Subcutaneous adipose tissue (tissue), 4 donors: ENCODE data around the gene SLC45A1. TPM values are rescaled to one million over a fixed set of nuclear protein-coding genes. Genes with fewer than 3 reads are reported as not detected.

Experiments
- total RNA-seq, 4 donors: library from RNA; depleted of rRNA; stranded (reverse); fragments of >200 nt; gene quantifications; one replicate each; pipeline ENCODE4 v1.1.0, GENCODE V29; 2016
- TF ChIP-seq, protein P1 (sequence below): fragments of 450-650 bp; IDR thresholded peaks from one replicate; pipeline ENCODE4 v1.5.1; 2016; ENCODE audit warnings: low read depth, mild to moderate bottlenecking, control low read depth, antibody characterized with exemption, moderate library complexity

Gene SLC45A1
- total RNA-seq, 4 donors from 2014 or later, result 0.65 to 3.2 (median 1.3) TPM

DNA sequence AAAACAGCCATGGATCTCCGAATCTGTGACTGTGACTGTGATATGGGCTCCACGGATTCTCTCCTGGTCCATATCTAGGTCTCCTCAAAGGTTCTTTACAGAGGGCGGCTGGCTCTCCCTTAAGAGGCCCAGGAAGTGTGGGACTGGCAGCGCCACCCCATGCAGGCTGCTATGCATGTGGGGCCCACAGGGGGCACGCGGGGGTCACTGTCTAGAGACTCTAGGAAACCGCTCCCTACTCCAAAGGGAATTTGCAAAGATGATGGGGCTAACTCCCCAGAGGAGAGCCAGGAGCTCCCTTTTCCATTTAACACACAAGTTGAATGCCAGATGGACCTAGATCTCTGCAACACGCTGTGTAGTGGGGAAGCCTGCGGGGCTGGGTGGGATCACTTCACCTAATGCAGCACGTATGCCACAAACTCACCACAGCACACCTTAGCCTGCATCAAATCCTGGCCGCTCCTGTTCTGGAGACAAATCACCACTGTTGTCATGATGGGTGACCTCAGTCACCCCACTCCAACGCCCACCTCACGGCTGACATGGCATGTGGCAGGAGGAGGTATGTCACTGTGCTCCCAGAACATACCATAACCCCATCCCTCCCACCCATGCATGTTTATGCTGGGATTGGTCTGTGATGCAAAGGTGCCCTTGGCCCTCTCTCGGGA, 61.7 kb downstream of the SLC45A1 start:
- TF ChIP-seq, protein P1, sequence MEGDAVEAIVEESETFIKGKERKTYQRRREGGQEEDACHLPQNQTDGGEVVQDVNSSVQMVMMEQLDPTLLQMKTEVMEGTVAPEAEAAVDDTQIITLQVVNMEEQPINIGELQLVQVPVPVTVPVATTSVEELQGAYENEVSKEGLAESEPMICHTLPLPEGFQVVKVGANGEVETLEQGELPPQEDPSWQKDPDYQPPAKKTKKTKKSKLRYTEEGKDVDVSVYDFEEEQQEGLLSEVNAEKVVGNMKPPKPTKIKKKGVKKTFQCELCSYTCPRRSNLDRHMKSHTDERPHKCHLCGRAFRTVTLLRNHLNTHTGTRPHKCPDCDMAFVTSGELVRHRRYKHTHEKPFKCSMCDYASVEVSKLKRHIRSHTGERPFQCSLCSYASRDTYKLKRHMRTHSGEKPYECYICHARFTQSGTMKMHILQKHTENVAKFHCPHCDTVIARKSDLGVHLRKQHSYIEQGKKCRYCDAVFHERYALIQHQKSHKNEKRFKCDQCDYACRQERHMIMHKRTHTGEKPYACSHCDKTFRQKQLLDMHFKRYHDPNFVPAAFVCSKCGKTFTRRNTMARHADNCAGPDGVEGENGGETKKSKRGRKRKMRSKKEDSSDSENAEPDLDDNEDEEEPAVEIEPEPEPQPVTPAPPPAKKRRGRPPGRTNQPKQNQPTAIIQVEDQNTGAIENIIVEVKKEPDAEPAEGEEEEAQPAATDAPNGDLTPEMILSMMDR, result no peak

- TF ChIP-seq, protein P1, result no peak
These were observed 63.7 kb downstream of the SLC45A1 start for GRCh38 chr1:8381618-8382017.

GRCh38 chr1:8382051-8382505, 64.2 kb downstream of the SLC45A1 start:
- TF ChIP-seq, protein P1, result no peak

DNA sequence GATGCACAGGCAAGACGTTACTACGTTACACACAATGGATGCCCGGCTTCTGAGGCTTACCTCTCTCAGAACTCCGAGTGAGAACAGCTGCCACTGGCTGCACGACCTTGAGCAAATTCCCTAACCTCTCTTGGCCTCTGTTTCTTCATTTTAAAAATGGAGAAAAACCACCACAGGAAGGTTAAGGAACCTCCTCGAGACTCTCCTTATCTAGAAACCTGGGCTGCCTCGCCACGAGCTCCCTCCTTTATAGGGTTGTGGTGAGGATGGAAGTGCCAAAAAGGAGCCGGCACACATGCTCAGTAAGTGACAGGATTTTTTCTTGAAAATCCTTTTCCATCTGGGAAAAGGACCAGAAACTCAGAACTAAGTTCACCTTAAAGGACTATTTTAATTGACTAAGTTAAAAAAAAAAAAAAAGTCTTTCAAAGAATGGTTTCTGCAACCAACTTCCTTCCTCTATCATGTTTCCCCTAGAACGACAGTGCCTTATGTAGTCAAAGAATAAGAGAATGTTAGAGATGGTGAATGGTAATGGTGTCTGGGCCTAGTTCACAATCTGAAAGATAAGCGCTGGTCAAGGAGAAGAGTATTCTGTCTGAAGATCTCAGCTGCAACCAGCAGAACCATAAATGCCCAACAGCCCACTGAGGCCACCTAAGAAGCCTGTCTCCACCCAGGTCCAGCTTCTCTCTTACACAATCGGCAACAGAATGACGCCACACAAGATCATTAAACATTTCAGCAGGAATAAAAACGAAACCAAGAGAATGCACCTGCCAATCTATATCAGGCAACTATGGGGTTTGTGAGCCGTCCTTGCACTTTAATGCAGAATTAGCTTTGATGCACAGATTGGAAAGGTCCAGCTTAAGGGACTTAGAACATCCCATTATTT, 64.9 kb downstream of the SLC45A1 start:
- TF ChIP-seq, protein P1, result no peak

- TF ChIP-seq, protein P1, result no peak
These were observed 66.2 kb downstream of the SLC45A1 start for GRCh38 chr1:8384088-8384487.

DNA sequence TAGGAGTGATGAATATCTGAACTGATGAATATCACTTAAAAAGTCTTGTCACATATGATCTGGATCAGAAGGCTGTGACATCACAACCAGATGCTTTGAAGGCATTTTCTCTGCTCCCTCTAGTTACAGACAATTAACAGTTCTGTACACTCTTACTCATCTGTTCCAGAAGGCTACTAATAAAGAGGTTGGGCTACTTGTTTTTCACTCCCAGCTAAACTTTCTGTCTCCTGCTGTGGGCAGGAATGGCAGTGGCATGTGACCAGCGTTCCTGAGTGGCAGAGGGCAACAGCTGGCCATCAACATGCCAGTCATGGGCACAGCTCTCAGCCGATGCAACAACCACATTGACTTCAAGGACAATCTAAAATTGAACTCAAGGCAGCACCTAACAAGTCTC, 66.7 kb downstream of the SLC45A1 start:
- TF ChIP-seq, protein P1, result no peak

DNA sequence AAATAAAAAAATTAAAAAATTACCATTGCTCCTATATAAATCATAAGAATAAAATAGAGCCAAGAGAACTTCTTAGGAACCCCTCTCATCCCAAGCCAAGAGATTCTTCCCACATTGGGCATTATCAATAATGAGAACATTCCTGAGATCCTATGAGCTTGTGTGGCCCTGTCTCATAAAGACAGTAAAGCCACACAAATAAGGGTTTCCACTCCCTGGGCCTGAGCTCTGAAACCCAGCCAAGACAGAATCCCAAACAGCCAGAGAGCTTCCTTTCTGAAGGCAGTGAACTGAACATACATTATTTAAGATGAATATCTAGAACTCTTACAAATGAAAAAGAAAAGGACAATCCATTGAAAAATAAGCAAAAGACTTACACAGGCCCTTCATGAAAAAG, 68.3 kb downstream of the SLC45A1 start:
- TF ChIP-seq, protein P1, result no peak
